Hepatocyte (in vitro differentiated cells): Measurements from ENCODE around the gene MBTPS1.

Experiments
- CTCF ChIP-seq: fragments of 200-600 bp; sonication (generic); IDR thresholded peaks from 2 replicates; pipeline ENCODE4 v1.5.1; 2016; ENCODE audit warnings: antibody characterized with exemption, mild to moderate bottlenecking; ENCODE audit not compliant: poor library complexity
- EZH2 ChIP-seq: fragments of 200-600 bp; sonication (generic); IDR thresholded peaks from 2 replicates; pipeline ENCODE4 v1.6.1; 2016; ENCODE audit warnings: antibody characterized with exemption, mild to moderate bottlenecking, borderline replicate concordance

GRCh38 chr16:84138824-84139627 lies 22.3 kb upstream of the MBTPS1 start:
- TF ChIP-seq CTCF (no peak), EZH2 (no peak)
